DND-41 (cell line): ENCODE data around the gene NRCAM.
"Not testable (repeated sequence)": the region's sequence is repeated elsewhere in the genome, so short reads cannot be mapped to it uniquely, and the experiment has no call there.

Experiments used
- ATAC-seq: fragments of 200-7000 bp; cut with Tn5 transposase; 3 replicates; pipeline ENCODE4 v1.9.1; 2021; ENCODE audit warnings: low read depth; ENCODE audit not compliant: insufficient read depth
- DNase-seq: peaks from one replicate; pipeline ENCODE4 v3.0.0-alpha.2; 2020
- H2AFZ ChIP-seq: 2 replicates; pipeline ENCODE4 v1.6.0; 2012; ENCODE audit warnings: low read depth, low read length
- H3K27ac ChIP-seq: 2 replicates; pipeline ENCODE4 v1.5.1; 2012; ENCODE audit warnings: low read length, inconsistent platforms
- H3K27me3 ChIP-seq: fragments of 200-600 bp; sonication (generic); 2 replicates; pipeline ENCODE4 v1.6.0; 2012; ENCODE audit warnings: low read length, mild to moderate bottlenecking, inconsistent platforms; ENCODE audit not compliant: insufficient read depth, poor library complexity
- H3K36me3 ChIP-seq: 2 replicates; pipeline ENCODE4 v1.5.1; 2012; ENCODE audit warnings: low read length, inconsistent platforms; ENCODE audit not compliant: insufficient read depth
- H3K4me1 ChIP-seq: 2 replicates; pipeline ENCODE4 v1.5.1; 2012; ENCODE audit warnings: mild to moderate bottlenecking, low read length; ENCODE audit not compliant: insufficient read depth
- H3K4me2 ChIP-seq: 2 replicates; pipeline ENCODE4 v1.6.0; 2012; ENCODE audit warnings: mild to moderate bottlenecking, moderate library complexity, low read length, inconsistent platforms; ENCODE audit not compliant: insufficient read depth
- H3K4me3 ChIP-seq, 2 experiments: fragments of 200-600 bp in 1 of 2; shearing (Covaris generic) in 1 of 2; 2 replicates each; pipeline ENCODE4 v1.5.1; 2012 to 2016; ENCODE audit warnings: inconsistent platforms in 2 of 2, low read length in 2 of 2, mild to moderate bottlenecking in 2 of 2, low read depth in 1 of 2, moderate library complexity in 1 of 2
- H3K79me2 ChIP-seq: 2 replicates; pipeline ENCODE4 v1.6.0; 2012; ENCODE audit warnings: low read length, inconsistent platforms; ENCODE audit not compliant: insufficient read depth
- H3K9ac ChIP-seq: 2 replicates; pipeline ENCODE4 v1.6.0; 2012; ENCODE audit warnings: low read depth, mild to moderate bottlenecking, inconsistent platforms, low read length, moderate library complexity
- H3K9me3 ChIP-seq: 2 replicates; pipeline ENCODE4 v1.5.1; 2012; ENCODE audit warnings: low read length, moderate library complexity, mild to moderate bottlenecking, inconsistent platforms; ENCODE audit not compliant: insufficient read depth, severe bottlenecking
- H4K20me1 ChIP-seq: 2 replicates; pipeline ENCODE4 v1.6.0; 2012; ENCODE audit warnings: low read length; ENCODE audit not compliant: insufficient read depth
- CTCF ChIP-seq: IDR thresholded peaks from 2 replicates; pipeline ENCODE4 v1.5.1; 2012; ENCODE audit warnings: borderline replicate concordance, low read length, moderate library complexity, mild to moderate bottlenecking; ENCODE audit not compliant: poor library complexity, severe bottlenecking; ENCODE audit errors: extremely low read depth
- EZH2 ChIP-seq: IDR thresholded peaks from 3 replicates; pipeline ENCODE4 v1.6.1; 2012; ENCODE audit warnings: borderline replicate concordance, low read depth, mild to moderate bottlenecking, moderate library complexity, low read length, inconsistent platforms; ENCODE audit not compliant: severe bottlenecking

Gene NRCAM

GRCh38 chr7:108479751-108480150, 23.5 kb upstream of the NRCAM start:
- Histone ChIP-seq H3K36me3 (peaks cover 16% of the 10 kb centered on the region; the same call in 1 of the 2 replicates), H3K4me2 (no peak overlapping the region), H4K20me1 (no peaks in the 10 kb centered on the region), H2AFZ (no peak overlapping the region), H3K4me1 (no peaks in the 10 kb centered on the region), H3K27me3 (no peaks in the 10 kb centered on the region), H3K4me3 (no peak overlapping the region), H3K27ac (no peak overlapping the region), H3K9ac (no peak overlapping the region), H3K9me3 (no peaks in the 10 kb centered on the region), H3K79me2 (no peaks in the 10 kb centered on the region)
- no peak for TF ChIP-seq EZH2
- TF ChIP-seq CTCF, result no peak
- ATAC-seq, result no peak
- DNase-seq, result no peak

- Histone ChIP-seq H3K4me3 (no peak overlapping the region), H3K36me3 (peaks cover 19% of the 10 kb centered on the region; the same call in 1 of the 2 replicates), H4K20me1 (no peaks in the 10 kb centered on the region), H3K4me2 (no peak overlapping the region), H3K27me3 (no peaks in the 10 kb centered on the region), H3K27ac (no peak overlapping the region), H3K9ac (no peak overlapping the region), H3K9me3 (no peaks in the 10 kb centered on the region), H3K4me1 (no peaks in the 10 kb centered on the region), H3K79me2 (no peaks in the 10 kb centered on the region), H2AFZ (no peak overlapping the region)
- no peak for ATAC-seq
- no peak for TF ChIP-seq CTCF
- no peak for TF ChIP-seq EZH2
- DNase-seq, result no peak
Measured at GRCh38 chr7:108479118-108479517, 22.9 kb upstream of the NRCAM start.

GRCh38 chr7:108468246-108468645, 12.0 kb upstream of the NRCAM start:
- H3K36me3 ChIP-seq, result no peaks in the 10 kb centered on the region
- H3K4me2 ChIP-seq, result no peak overlapping the region
- H3K4me1 ChIP-seq, result peaks cover 10% of the 10 kb centered on the region
- H4K20me1 ChIP-seq, result no peaks in the 10 kb centered on the region
- H3K27me3 ChIP-seq, result no peaks in the 10 kb centered on the region
- H3K9me3 ChIP-seq, result no peaks in the 10 kb centered on the region
- DNase-seq, result no peak
- H3K79me2 ChIP-seq, result no peaks in the 10 kb centered on the region
- ATAC-seq, result no peak
- no peak for TF ChIP-seq EZH2
- TF ChIP-seq CTCF, result no peak
- no peak overlapping the region for H3K9ac ChIP-seq
- H3K4me3 ChIP-seq, result no peak overlapping the region
- H3K27ac ChIP-seq, result no peak overlapping the region
- no peak overlapping the region for H2AFZ ChIP-seq

- Histone ChIP-seq H2AFZ (no peak overlapping the region), H3K27ac (no peak overlapping the region), H3K4me1 (peaks cover 11% of the 10 kb centered on the region), H3K27me3 (no peaks in the 10 kb centered on the region), H3K79me2 (no peaks in the 10 kb centered on the region), H4K20me1 (no peaks in the 10 kb centered on the region), H3K4me2 (no peak overlapping the region), H3K9ac (no peak overlapping the region), H3K4me3 (no peak overlapping the region), H3K36me3 (no peaks in the 10 kb centered on the region), H3K9me3 (no peaks in the 10 kb centered on the region)
- ATAC-seq (no peak), DNase-seq (no peak)
- TF ChIP-seq EZH2, result no peak
- TF ChIP-seq CTCF, result no peak
Measured at GRCh38 chr7:108467391-108467790, 11.2 kb upstream of the NRCAM start.

- H4K20me1 ChIP-seq, H3K9ac ChIP-seq, H3K9me3 ChIP-seq: not testable (repeated sequence)
Measured at GRCh38 chr7:108466322-108466721, 10.1 kb upstream of the NRCAM start.

More at GRCh38 chr7:108466322-108466721, 10.1 kb upstream of the NRCAM start:
- not testable (repeated sequence) for H3K36me3 ChIP-seq, DNase-seq, H3K4me2 ChIP-seq, H3K4me3 ChIP-seq, H3K27ac ChIP-seq, H2AFZ ChIP-seq, H3K79me2 ChIP-seq, H3K27me3 ChIP-seq, ATAC-seq
- H3K4me1 ChIP-seq, result peaks cover 11% of the 10 kb centered on the region
